Vagina (tissue), 2 donors: ENCODE results near the gene TVP23A. TPM values are rescaled to one million over a fixed set of nuclear protein-coding genes. Genes with fewer than 3 reads are reported as not detected.

Experiments used
- DNase-seq, 2 donors: peaks; one replicate each; pipeline ENCODE4 v3.0.0-alpha.2; 2017; ENCODE audit errors: extremely low spot score in 2 of 2
- H3K27ac ChIP-seq: fragments of 200-600 bp; sonication (generic); one replicate; pipeline ENCODE4 v1.5.1; 2019
- H3K27me3 ChIP-seq: fragments of 200-600 bp; sonication (generic); one replicate; pipeline ENCODE4 v1.5.1; 2019
- H3K36me3 ChIP-seq, 2 donors: fragments of 200-600 bp; sonication (generic); one replicate each; pipeline ENCODE4 v1.5.1; 2017 to 2019
- H3K4me1 ChIP-seq: fragments of 200-600 bp; sonication (generic); one replicate; pipeline ENCODE4 v1.5.1; 2019
- H3K4me3 ChIP-seq, 2 donors: fragments of 200-600 bp; sonication (generic); 1 replicate in 1 of 2; 2 replicates in 1 of 2; pipeline ENCODE4 v1.5.1; 2016 to 2019
- H3K9me3 ChIP-seq: fragments of 200-600 bp; sonication (generic); one replicate; pipeline ENCODE4 v1.5.1; 2019
- POLR2A ChIP-seq, 2 donors: fragments of 450-650 bp; IDR thresholded peaks; one replicate each; pipeline ENCODE4 v1.6.1; 2017; ENCODE audit warnings: antibody characterized with exemption in 2 of 2, mild to moderate bottlenecking in 2 of 2, moderate library complexity in 2 of 2
- POLR2AphosphoS5 ChIP-seq, 2 donors: sonication (generic); formaldehyde crosslinking; IDR thresholded peaks; one replicate each; pipeline ENCODE4 v1.9.0; 2017; ENCODE audit warnings: antibody characterized with exemption in 2 of 2, mild to moderate bottlenecking in 2 of 2, low read depth in 1 of 2; ENCODE audit not compliant: insufficient read depth in 1 of 2
- intact Hi-C: fragments of 100-400 bp; cut with DNase I; formaldehyde crosslinking; loops from one replicate; pipeline ENCODE4 v1.15.1; 2023
- total RNA-seq: library from RNA; depleted of rRNA; stranded (reverse); fragments of >200 nt; gene quantifications from one replicate; pipeline ENCODE4 v1.2.3, GENCODE V29; 2016
- TF ChIP-seq, protein P1 (sequence below), 3 experiments: fragments of 450-650 bp in 2 of 3; fragments of 200-600 bp in 1 of 3; sonication (generic) in 1 of 3; IDR thresholded peaks; one replicate each; pipeline ENCODE4 v1.5.1; 2017 to 2019; ENCODE audit warnings: antibody characterized with exemption in 3 of 3, mild to moderate bottlenecking in 2 of 3, moderate library complexity in 2 of 3

TVP23A gene
- total RNA-seq, 1 donor from 2014 or later, result 0.98 TPM

DNA sequence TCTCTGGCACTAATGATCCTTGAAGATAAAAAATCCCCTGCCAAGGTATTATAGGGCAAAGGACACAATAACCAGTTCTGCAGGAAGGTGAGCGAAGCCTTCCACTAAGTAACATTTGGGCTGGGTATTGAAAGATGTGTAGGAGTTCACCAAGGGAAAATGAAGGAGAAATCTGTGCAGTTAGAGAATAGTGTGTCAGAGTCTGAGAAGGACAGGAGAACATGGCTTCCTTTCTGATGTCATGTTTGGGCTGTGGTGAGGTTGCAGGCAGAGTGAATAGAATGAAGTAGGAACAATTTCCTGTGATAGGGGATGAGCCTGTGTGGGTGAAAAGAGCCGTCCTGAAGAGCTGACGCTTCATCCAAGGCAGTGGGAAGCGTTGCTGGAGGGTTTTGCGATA lies 34.4 kb upstream of the TVP23A start:
- TF ChIP-seq, protein P1, sequence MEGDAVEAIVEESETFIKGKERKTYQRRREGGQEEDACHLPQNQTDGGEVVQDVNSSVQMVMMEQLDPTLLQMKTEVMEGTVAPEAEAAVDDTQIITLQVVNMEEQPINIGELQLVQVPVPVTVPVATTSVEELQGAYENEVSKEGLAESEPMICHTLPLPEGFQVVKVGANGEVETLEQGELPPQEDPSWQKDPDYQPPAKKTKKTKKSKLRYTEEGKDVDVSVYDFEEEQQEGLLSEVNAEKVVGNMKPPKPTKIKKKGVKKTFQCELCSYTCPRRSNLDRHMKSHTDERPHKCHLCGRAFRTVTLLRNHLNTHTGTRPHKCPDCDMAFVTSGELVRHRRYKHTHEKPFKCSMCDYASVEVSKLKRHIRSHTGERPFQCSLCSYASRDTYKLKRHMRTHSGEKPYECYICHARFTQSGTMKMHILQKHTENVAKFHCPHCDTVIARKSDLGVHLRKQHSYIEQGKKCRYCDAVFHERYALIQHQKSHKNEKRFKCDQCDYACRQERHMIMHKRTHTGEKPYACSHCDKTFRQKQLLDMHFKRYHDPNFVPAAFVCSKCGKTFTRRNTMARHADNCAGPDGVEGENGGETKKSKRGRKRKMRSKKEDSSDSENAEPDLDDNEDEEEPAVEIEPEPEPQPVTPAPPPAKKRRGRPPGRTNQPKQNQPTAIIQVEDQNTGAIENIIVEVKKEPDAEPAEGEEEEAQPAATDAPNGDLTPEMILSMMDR (IDR thresholded peaks at IDR 0.05), result no peak
- no peak for TF ChIP-seq POLR2AphosphoS5 (IDR thresholded peaks at IDR 0.05; ENCODE audit: insufficient read depth in 1 of 2, low read depth in 1 of 2)
- no peak for TF ChIP-seq POLR2A (IDR thresholded peaks at IDR 0.05)
- DNase-seq, result no peak
- H3K4me3 ChIP-seq, result no peak overlapping the region
- no peaks in the 10 kb centered on the region for H3K4me1 ChIP-seq
- intact Hi-C loops, result loop anchor here (10.0 kb wide), 1 partner anchor 1112 kb away; the partner anchor contains the start of gene TNFRSF17
- no peaks in the 10 kb centered on the region for H3K36me3 ChIP-seq
- H3K27ac ChIP-seq, result no peak overlapping the region
- no peaks in the 10 kb centered on the region for H3K9me3 ChIP-seq
- H3K27me3 ChIP-seq, result no peaks in the 10 kb centered on the region

DNA sequence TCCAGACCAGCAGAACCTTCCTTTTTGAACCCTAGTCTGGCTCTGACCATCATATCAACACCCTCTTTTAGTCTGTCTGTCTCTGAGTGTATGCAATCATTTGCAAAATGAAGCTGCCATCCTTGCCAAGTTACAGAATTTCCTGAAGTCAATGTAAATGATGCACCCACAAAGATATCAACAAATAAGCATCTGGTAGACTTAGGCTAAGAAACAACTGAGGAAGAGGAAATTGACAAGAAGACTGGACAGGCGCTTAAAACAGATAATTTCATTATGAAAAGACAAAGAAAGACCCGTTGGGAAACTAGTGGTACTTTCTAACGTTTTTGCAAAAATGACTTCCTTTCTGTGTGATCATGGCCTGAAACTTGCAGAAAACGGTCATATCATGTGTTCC lies 33.7 kb upstream of the TVP23A start:
- no peak overlapping the region for H3K27ac ChIP-seq
- no peak overlapping the region for H3K4me3 ChIP-seq
- no peaks in the 10 kb centered on the region for H3K9me3 ChIP-seq
- intact Hi-C loops, result loop anchor here (10.0 kb wide), 1 partner anchor 1113 kb away; the partner anchor contains the start of gene TNFRSF17
- TF ChIP-seq POLR2A (IDR thresholded peaks at IDR 0.05), result no peak
- no peak for TF ChIP-seq POLR2AphosphoS5 (IDR thresholded peaks at IDR 0.05; ENCODE audit: insufficient read depth in 1 of 2, low read depth in 1 of 2)
- no peaks in the 10 kb centered on the region for H3K4me1 ChIP-seq
- no peaks in the 10 kb centered on the region for H3K36me3 ChIP-seq
- H3K27me3 ChIP-seq, result no peaks in the 10 kb centered on the region
- no peak for DNase-seq

DNA sequence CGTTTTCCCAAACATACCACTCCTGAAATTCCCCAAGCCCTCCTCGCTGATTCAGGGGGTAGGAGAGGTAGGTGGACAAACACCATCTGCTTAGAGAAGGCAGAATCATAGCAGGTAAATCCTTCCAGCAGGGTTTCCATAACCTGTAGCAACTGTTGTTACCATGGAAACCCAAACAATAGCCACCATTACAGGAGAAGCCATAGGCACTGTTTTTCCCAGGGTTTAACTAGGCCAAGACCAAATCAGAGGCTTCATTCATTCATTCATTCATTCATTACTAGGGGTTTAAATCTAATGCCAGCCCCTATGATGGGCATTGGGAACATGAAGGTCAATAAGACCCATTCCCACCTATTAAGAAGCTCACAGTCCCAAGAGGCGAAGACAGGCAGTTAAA lies 32.9 kb upstream of the TVP23A start:
- no peak overlapping the region for H3K27ac ChIP-seq

DNA sequence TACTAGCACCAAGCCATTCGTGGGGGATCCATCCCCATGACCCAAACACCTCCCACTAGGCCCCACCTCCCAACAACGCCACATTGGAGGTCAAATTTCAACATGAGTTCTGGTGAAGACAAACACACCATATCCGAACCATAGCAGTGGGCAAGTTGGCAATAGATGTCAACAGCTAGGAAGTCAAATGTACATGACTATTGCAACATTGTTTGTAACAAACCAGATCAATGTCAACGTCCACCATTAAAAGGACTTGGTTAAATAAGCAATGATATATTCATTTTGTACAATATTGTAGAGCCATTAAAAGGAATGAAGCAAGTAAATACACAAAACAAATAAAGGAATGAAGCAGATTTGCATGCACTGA lies 31.9 kb upstream of the TVP23A start:
- Histone ChIP-seq H3K4me1 (no peaks in the 10 kb centered on the region), H3K36me3 (no peaks in the 10 kb centered on the region), H3K9me3 (no peaks in the 10 kb centered on the region), H3K4me3 (no peak overlapping the region), H3K27ac (no peak overlapping the region), H3K27me3 (no peaks in the 10 kb centered on the region)
- intact Hi-C loops, result loop anchor here (10.0 kb wide), 1 partner anchor 1114 kb away; the partner anchor contains the start of gene TNFRSF17
- no peak for DNase-seq
- TF ChIP-seq POLR2AphosphoS5 (IDR thresholded peaks at IDR 0.05; ENCODE audit: insufficient read depth in 1 of 2, low read depth in 1 of 2), result no peak
- no peak for TF ChIP-seq POLR2A (IDR thresholded peaks at IDR 0.05)
- TF ChIP-seq, protein P1 (IDR thresholded peaks at IDR 0.05), result no peak

More for the DNA sequence above, 32.9 kb upstream of the TVP23A start:
- H3K4me1 ChIP-seq, result no peaks in the 10 kb centered on the region
- no peaks in the 10 kb centered on the region for H3K36me3 ChIP-seq
- DNase-seq, result no peak
- no peaks in the 10 kb centered on the region for H3K27me3 ChIP-seq
- TF ChIP-seq POLR2A (IDR thresholded peaks at IDR 0.05) (no peak), POLR2AphosphoS5 (IDR thresholded peaks at IDR 0.05; ENCODE audit: insufficient read depth in 1 of 2, low read depth in 1 of 2) (no peak)
- TF ChIP-seq, protein P1 (IDR thresholded peaks at IDR 0.05), result no peak
- H3K4me3 ChIP-seq, result no peak overlapping the region
- intact Hi-C loops, result loop anchor here (10.0 kb wide), 1 partner anchor 1113 kb away; the partner anchor contains the start of gene TNFRSF17
- no peaks in the 10 kb centered on the region for H3K9me3 ChIP-seq

DNA sequence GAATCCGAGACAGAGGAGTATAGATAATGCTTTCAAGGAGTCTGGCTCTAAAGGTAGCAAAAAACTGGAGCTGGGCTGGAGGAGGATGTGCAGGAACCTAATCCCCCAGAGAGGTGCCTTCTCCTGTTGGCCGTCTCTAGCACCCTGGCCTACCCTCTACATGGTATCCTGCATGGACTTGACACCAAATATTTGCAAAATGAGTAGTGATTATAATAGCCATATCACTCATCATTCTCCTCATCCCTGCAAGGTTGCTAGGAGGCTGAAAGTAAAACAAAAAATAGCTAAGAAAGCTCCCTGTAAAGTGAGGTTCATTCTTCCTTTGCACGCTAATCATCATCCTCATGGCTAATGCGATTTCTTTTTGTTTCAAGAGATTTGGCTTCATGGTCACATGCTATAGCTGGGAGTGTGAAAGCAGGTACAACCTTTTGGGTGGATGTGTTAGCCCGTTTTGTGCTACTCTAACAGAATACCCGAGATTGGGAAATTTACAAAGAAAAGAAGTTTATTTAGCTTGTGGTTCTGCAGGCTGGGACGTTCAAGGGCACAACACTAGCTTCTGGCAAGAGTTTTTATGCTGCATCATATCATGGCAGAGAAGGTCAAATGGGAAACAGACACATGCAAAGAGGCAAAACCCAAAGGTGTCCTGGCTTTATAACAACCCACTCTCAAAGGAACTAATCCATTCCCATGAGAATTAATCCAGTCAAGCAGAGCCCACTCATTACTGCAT lies 31.3 kb upstream of the TVP23A start:
- Histone ChIP-seq H3K27me3 (no peaks in the 10 kb centered on the region), H3K4me3 (no peak overlapping the region), H3K27ac (no peak overlapping the region), H3K36me3 (no peaks in the 10 kb centered on the region), H3K9me3 (no peaks in the 10 kb centered on the region), H3K4me1 (no peaks in the 10 kb centered on the region)
- TF ChIP-seq, protein P1 (IDR thresholded peaks at IDR 0.05), result no peak
- TF ChIP-seq POLR2A (IDR thresholded peaks at IDR 0.05) (no peak), POLR2AphosphoS5 (IDR thresholded peaks at IDR 0.05; ENCODE audit: insufficient read depth in 1 of 2, low read depth in 1 of 2) (no peak)
- intact Hi-C loops, result loop anchor here (10.0 kb wide), 1 partner anchor 1115 kb away; the partner anchor contains the start of gene TNFRSF17
- no peak for DNase-seq
